ENCODE measurements around the gene GCLM.
A peak's percentile ranks its signal among the peaks of the same experiment; 100 is the strongest.
"Not testable (repeated sequence)": the region's sequence is repeated elsewhere in the genome, so short reads cannot be mapped to it uniquely, and the experiment has no call there.

GCLM gene

GRCh38 chr1:93909146-93910050 is at the start of gene GCLM:
TSS of gene GCLM (minus strand) at chr1:93909430. CDS start at chr1:93909163, 267 bp downstream.
- DNase-seq = peak; percentile 82 to 87

GRCh38 chr1:93958726-93959100 is 49.5 kb upstream of the GCLM start:
- peak; percentile 51 for DNase-seq

- DNase-seq = no peak
Observed at GRCh38 chr1:93958032-93958725, 48.9 kb upstream of the GCLM start.

- DNase-seq = no peak
Observed at GRCh38 chr1:93955765-93956164, 46.5 kb upstream of the GCLM start.

GRCh38 chr1:93947002-93947686 is 37.9 kb upstream of the GCLM start:
- DNase-seq = not testable (repeated sequence)

GRCh38 chr1:93938461-93939145 is 29.4 kb upstream of the GCLM start:
- DNase-seq = no peak

- no peak for DNase-seq
Observed at GRCh38 chr1:93937997-93938396, 28.8 kb upstream of the GCLM start.

- no peak for DNase-seq
Observed at GRCh38 chr1:93925206-93925605, 16.0 kb upstream of the GCLM start.

GRCh38 chr1:93919780-93920179 is 10.6 kb upstream of the GCLM start:
- DNase-seq = no peak

GRCh38 chr1:93917302-93917701 is 8.1 kb upstream of the GCLM start:
- DNase-seq = no peak

- DNase-seq = not testable (repeated sequence)
Observed at GRCh38 chr1:93910880-93911279, 1.6 kb upstream of the GCLM start.

GRCh38 chr1:93910305-93910704 is 1.1 kb upstream of the GCLM start:
- no peak for DNase-seq

- DNase-seq = peak; percentile 19 to 30
Observed at GRCh38 chr1:93908394-93909145, 660 bp downstream of the GCLM start.

GRCh38 chr1:93907718-93908117 is 1.5 kb downstream of the GCLM start:
- DNase-seq = peak in 1 of 2 experiments; percentile 2

- DNase-seq = no peak
Observed at GRCh38 chr1:93906480-93906879, 2.8 kb downstream of the GCLM start.

- DNase-seq = no peak
Observed at GRCh38 chr1:93905734-93906133, 3.5 kb downstream of the GCLM start.

- DNase-seq = no peak
Observed at GRCh38 chr1:93905051-93905450, 4.2 kb downstream of the GCLM start.

- DNase-seq = peak; percentile 65 to 71
Observed at GRCh38 chr1:93904228-93904627, 5.0 kb downstream of the GCLM start.

GRCh38 chr1:93900723-93901504 is 8.3 kb downstream of the GCLM start:
- DNase-seq = no peak

- no peak for DNase-seq
Observed at GRCh38 chr1:93899543-93900207, 9.6 kb downstream of the GCLM start.

GRCh38 chr1:93888900-93889299 is 20.3 kb downstream of the GCLM start:
- no peak for DNase-seq

Measured in AML-193 (cell line).